ENCODE data around the gene CD300A.

- TF ChIP-seq CTCF (conservative IDR thresholded peaks at IDR 0.05; ENCODE audit: low read depth, low read length) (no peak), EZH2 (IDR thresholded peaks at IDR 0.05; ENCODE audit: low read length, unreplicated experiment) (no peak)
These were observed 50.3 kb downstream of the CD300A start for GRCh38 chr17:74516561-74517328.
